Endothelial cell of umbilical vein (primary cell): ENCODE results near the gene TMEM59L. TPM values are rescaled to one million over a fixed set of nuclear protein-coding genes. Genes with fewer than 3 reads are reported as not detected.

ENCODE experiments used
- BruUV-seq: library from RNA; stranded (reverse); fragments of 400-500 nt; replicated peaks from 2 replicates; lab custom pipeline; 2021; lab: Mats Ljungman, UMichigan
- CTCF ChIA-PET: fragments of 300-600, 350-600 bp; sonication (Branson Sonifier 250); formaldehyde crosslinking; loops from one replicate; lab custom pipeline; 2021; ENCODE audit warnings: antibody characterized with exemption, inconsistent platforms; lab: Charles Lee
- POLR2A ChIA-PET: fragments of 300-600, 350-600 bp; sonication (Branson Sonifier 250); formaldehyde crosslinking; loops from one replicate; lab custom pipeline; 2021; ENCODE audit warnings: antibody characterized with exemption, inconsistent platforms; lab: Charles Lee
- DNase-seq: peaks from one replicate; pipeline ENCODE4 v3.0.0-alpha.2; 2011; ENCODE audit warnings: low read depth, low spot score
- FAIRE-seq: peaks from 2 replicates; lab custom pipeline; 2011; peaks lifted over from hg19 to GRCh38; lab: Jason Lieb, UNC
- H2AFZ ChIP-seq: 2 replicates; pipeline ENCODE4 v1.6.0; 2012; ENCODE audit warnings: low read depth, low read length, control low read depth, inconsistent platforms
- H3K27ac ChIP-seq: 2 replicates; pipeline ENCODE4 v1.5.1; 2011; ENCODE audit warnings: low read depth, mild to moderate bottlenecking, control low read depth, low read length, moderate library complexity; ENCODE audit not compliant: insufficient read depth
- H3K27me3 ChIP-seq, 2 experiments: 2 replicates each; pipeline versions ENCODE4 v1.6.0 to v1.6.1; 2011; ENCODE audit warnings: low read length in 2 of 2, mixed read lengths in 1 of 2; ENCODE audit not compliant: control insufficient read depth in 2 of 2, insufficient read depth in 2 of 2
- H3K36me3 ChIP-seq, 2 experiments: 2 replicates in 1 of 2; 3 replicates in 1 of 2; pipeline ENCODE4 v1.5.1; 2011; ENCODE audit warnings: low read length in 2 of 2, mild to moderate bottlenecking in 1 of 2, moderate library complexity in 1 of 2; ENCODE audit not compliant: control insufficient read depth in 2 of 2, insufficient read depth in 2 of 2; ENCODE audit errors: extremely low read depth in 1 of 2
- H3K4me1 ChIP-seq: 3 replicates; pipeline ENCODE4 v1.5.1; 2011; ENCODE audit warnings: mild to moderate bottlenecking, low read length; ENCODE audit not compliant: control insufficient read depth, insufficient read depth; ENCODE audit errors: extremely low read depth
- H3K4me2 ChIP-seq: 2 replicates; pipeline ENCODE4 v1.6.1; 2011; ENCODE audit warnings: low read length, control low read depth, mixed read lengths; ENCODE audit not compliant: insufficient read depth
- H3K4me3 ChIP-seq, 3 experiments: fragments of 200-600 bp in 1 of 3; sonication (generic), shearing (Covaris generic) in 1 of 3; replicated peaks in 1 of 3; 2 replicates each; pipeline ENCODE4 v1.5.1; 2011 to 2016; ENCODE audit warnings: control low read depth in 3 of 3, low read length in 3 of 3, mild to moderate bottlenecking in 2 of 3, inconsistent platforms in 1 of 3, low read depth in 1 of 3, moderate library complexity in 1 of 3; ENCODE audit not compliant: insufficient read depth in 1 of 3
- H3K79me2 ChIP-seq: 2 replicates; pipeline ENCODE4 v1.6.0; 2012; ENCODE audit warnings: low read length, inconsistent platforms; ENCODE audit not compliant: control insufficient read depth, insufficient read depth
- H3K9ac ChIP-seq: replicated peaks from 2 replicates; pipeline ENCODE3; 2011; ENCODE audit warnings: low read length, control low read depth; ENCODE audit not compliant: insufficient read depth; ENCODE audit errors: extremely low read depth
- H3K9me1 ChIP-seq: replicated peaks from 3 replicates; pipeline ENCODE4 v1.6.0; 2011; ENCODE audit warnings: mild to moderate bottlenecking, low read length; ENCODE audit not compliant: control insufficient read depth, insufficient read depth; ENCODE audit errors: extremely low read depth
- H3K9me3 ChIP-seq: replicated peaks from 2 replicates; pipeline ENCODE4 v1.5.1; 2012; ENCODE audit warnings: low read length, inconsistent platforms; ENCODE audit not compliant: control insufficient read depth, insufficient read depth
- H4K20me1 ChIP-seq: replicated peaks from 2 replicates; pipeline ENCODE3; 2011; ENCODE audit warnings: mild to moderate bottlenecking, low read length; ENCODE audit not compliant: control insufficient read depth, insufficient read depth; ENCODE audit errors: extremely low read depth
- EZH2 ChIP-seq: IDR thresholded peaks from 2 replicates; pipeline ENCODE4 v1.6.1; 2012; ENCODE audit warnings: borderline replicate concordance, low read depth, mild to moderate bottlenecking, moderate library complexity, low read length, inconsistent platforms; ENCODE audit not compliant: severe bottlenecking
- FOS ChIP-seq: IDR thresholded peaks from 2 replicates; pipeline ENCODE4 v1.6.1; 2011; ENCODE audit warnings: mild to moderate bottlenecking, low read length, moderate library complexity, borderline replicate concordance; ENCODE audit not compliant: insufficient read depth
- GATA2 ChIP-seq: IDR thresholded peaks from 2 replicates; pipeline ENCODE4 v1.7.0; 2011; ENCODE audit warnings: low read depth, mild to moderate bottlenecking, moderate library complexity, mixed read lengths, low read length; ENCODE audit not compliant: insufficient read length, insufficient read depth
- JUN ChIP-seq: IDR thresholded peaks from 2 replicates; pipeline ENCODE4 v1.6.1; 2011; ENCODE audit warnings: borderline replicate concordance, low read depth; ENCODE audit not compliant: insufficient read length, insufficient read depth
- MYC ChIP-seq: IDR thresholded peaks from one replicate; pipeline ENCODE4 v1.6.1; 2011; ENCODE audit warnings: mild to moderate bottlenecking, low read depth, low read length
- POLR2A ChIP-seq: IDR thresholded peaks from 2 replicates; pipeline ENCODE4 v1.6.1; 2012; ENCODE audit warnings: low read depth, mild to moderate bottlenecking, control low read depth, low read length
- POLR2AphosphoS5 ChIP-seq: IDR thresholded peaks from 2 replicates; pipeline ENCODE4 v1.6.1; 2012; ENCODE audit warnings: low read depth, mild to moderate bottlenecking, control low read depth, low read length, moderate library complexity; ENCODE audit not compliant: insufficient read depth
- dilution Hi-C: fragments of 300-500 bp; cut with MboI; formaldehyde crosslinking; loops from one replicate; pipeline ENCODE4 v1.15.0; 2019; ENCODE audit warnings: low sequenced_read_pairs; ENCODE audit not compliant: extremely low pct_ligation_motif_present
- intact Hi-C: fragments of 100-400 bp; cut with micrococcal nuclease; formaldehyde crosslinking; loops from one replicate; pipeline ENCODE4 v1.10.0; 2022
- polyA plus RNA-seq, 4 experiments: library from polyadenylated mRNA; depleted of rRNA in 3 of 4; stranded (reverse) in 3 of 4; unstranded in 1 of 4; fragments of >200 nt; gene quantifications; 2 replicates each; pipeline versions ENCODE4 v1.2.1 to v1.2.3, GENCODE V29; 2011 to 2012; ENCODE audit warnings: missing spikeins in 1 of 4
- total RNA-seq: library from RNA; stranded (reverse); gene quantifications from 2 replicates; pipeline ENCODE4 v1.2.3, GENCODE V29; 2021
- TF ChIP-seq, protein P1 (sequence below), 2 donors: IDR thresholded peaks; 1 replicate in 1 of 2; 2 replicates in 1 of 2; pipeline ENCODE4 v1.5.1; 2011; ENCODE audit warnings: low read length in 2 of 2, mild to moderate bottlenecking in 2 of 2, moderate library complexity in 2 of 2, control low read depth in 1 of 2, inconsistent platforms in 1 of 2, low read depth in 1 of 2; ENCODE audit not compliant: insufficient read depth in 1 of 2; ENCODE audit errors: extremely low read depth in 1 of 2
- TF ChIP-seq, protein P2 (sequence below): IDR thresholded peaks from 2 replicates; pipeline ENCODE4 v1.6.1; 2011; ENCODE audit not compliant: insufficient read depth, insufficient read length

The TMEM59L gene
- total and polyA plus RNA-seq, 2 donors (not counting 3 experiments of a cell fraction or from before 2014, with no cell fraction given) = 0.43 to 0.97 TPM

DNA sequence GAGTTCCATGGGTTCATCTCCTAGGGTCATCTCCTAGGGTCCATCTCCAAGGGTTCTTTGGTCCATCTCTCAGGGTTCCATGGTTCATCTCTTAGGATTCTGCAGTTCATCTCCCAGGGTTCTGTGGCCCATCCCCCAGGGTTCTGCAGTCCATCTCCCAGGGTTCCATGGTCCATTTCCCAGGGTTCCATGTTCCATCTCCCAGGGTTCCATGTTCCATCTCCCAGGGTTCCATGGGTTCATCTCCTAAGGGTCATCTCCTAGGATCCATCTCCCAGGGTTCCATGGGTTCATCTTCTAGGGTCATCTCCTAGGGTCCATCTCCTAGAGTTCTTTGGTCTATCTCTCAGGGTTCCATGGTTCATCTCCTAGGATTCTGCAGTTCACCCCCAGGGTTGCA lies 4.9 kb downstream of the TMEM59L start:
- Histone ChIP-seq H3K36me3 (no peaks in the 10 kb centered on the region), H3K4me3 (no peak overlapping the region), H3K4me2 (no peak overlapping the region), H3K4me1 (peaks cover 3% of the 10 kb centered on the region), H3K9ac (no peak overlapping the region), H3K9me3 (no peaks in the 10 kb centered on the region), H3K27ac (no peak overlapping the region), H3K9me1 (no peaks in the 10 kb centered on the region), H2AFZ (no peak overlapping the region), H3K27me3 (peaks cover 18 to 21% of the 10 kb centered on the region in 2 experiments), H4K20me1 (no peaks in the 10 kb centered on the region), H3K79me2 (no peaks in the 10 kb centered on the region)
- ChIA-PET CTCF (no interaction called here), POLR2A (no interaction called here)
- dilution Hi-C loops = no loop called here
- TF ChIP-seq, protein P1, sequence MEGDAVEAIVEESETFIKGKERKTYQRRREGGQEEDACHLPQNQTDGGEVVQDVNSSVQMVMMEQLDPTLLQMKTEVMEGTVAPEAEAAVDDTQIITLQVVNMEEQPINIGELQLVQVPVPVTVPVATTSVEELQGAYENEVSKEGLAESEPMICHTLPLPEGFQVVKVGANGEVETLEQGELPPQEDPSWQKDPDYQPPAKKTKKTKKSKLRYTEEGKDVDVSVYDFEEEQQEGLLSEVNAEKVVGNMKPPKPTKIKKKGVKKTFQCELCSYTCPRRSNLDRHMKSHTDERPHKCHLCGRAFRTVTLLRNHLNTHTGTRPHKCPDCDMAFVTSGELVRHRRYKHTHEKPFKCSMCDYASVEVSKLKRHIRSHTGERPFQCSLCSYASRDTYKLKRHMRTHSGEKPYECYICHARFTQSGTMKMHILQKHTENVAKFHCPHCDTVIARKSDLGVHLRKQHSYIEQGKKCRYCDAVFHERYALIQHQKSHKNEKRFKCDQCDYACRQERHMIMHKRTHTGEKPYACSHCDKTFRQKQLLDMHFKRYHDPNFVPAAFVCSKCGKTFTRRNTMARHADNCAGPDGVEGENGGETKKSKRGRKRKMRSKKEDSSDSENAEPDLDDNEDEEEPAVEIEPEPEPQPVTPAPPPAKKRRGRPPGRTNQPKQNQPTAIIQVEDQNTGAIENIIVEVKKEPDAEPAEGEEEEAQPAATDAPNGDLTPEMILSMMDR (IDR thresholded peaks at IDR 0.05; ENCODE audit: extremely low read depth in 1 of 2, insufficient read depth in 1 of 2, low read depth in 1 of 2, low read length in 2 of 2) = no peak
- TF ChIP-seq POLR2AphosphoS5 (no peak), POLR2A (no peak), MYC (no peak), GATA2 (no peak), FOS (no peak), EZH2 (no peak), JUN (no peak)
- TF ChIP-seq, protein P2, sequence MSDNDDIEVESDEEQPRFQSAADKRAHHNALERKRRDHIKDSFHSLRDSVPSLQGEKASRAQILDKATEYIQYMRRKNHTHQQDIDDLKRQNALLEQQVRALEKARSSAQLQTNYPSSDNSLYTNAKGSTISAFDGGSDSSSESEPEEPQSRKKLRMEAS = no peak
- intact Hi-C loops = no loop called here
- BruUV-seq = no TSS peak
- DNase-seq = no peak
- no peak for FAIRE-seq
